Spleen (tissue), 11 donors: ENCODE data around the gene DTX3L. TPM values are rescaled to one million over a fixed set of nuclear protein-coding genes. Genes with fewer than 3 reads are reported as not detected.
A peak's percentile ranks its signal among the peaks of the same experiment; 100 is the strongest.

ENCODE experiments used
- DNase-seq: peaks from one replicate; pipeline ENCODE4 v3.0.0-alpha.2; 2020
- H3K27ac ChIP-seq, 8 donors: fragments of 200-600 bp; sonication (generic) in 7 of 8; 1 replicate in 4 of 8; 2 replicates in 4 of 8; pipeline versions ENCODE4 v1.5.0 to v1.8.0; 2016 to 2021; ENCODE audit warnings: inconsistent platforms in 4 of 8, mild to moderate bottlenecking in 4 of 8, moderate library complexity in 1 of 8
- H3K27me3 ChIP-seq, 7 donors: fragments of 200-600 bp; sonication (generic) in 6 of 7; replicated peaks in 1 of 7; 1 replicate in 4 of 7; 2 replicates in 3 of 7; pipeline versions ENCODE4 v1.5.0 to v1.8.0; 2016 to 2021; ENCODE audit warnings: inconsistent platforms in 3 of 7, mild to moderate bottlenecking in 1 of 7
- H3K36me3 ChIP-seq, 6 donors: fragments of 200-600 bp; sonication (generic) in 5 of 6; 1 replicate in 4 of 6; 2 replicates in 2 of 6; pipeline versions ENCODE4 v1.5.0 to v1.8.0; 2016 to 2021; ENCODE audit warnings: inconsistent platforms in 2 of 6
- H3K4me1 ChIP-seq, 6 donors: fragments of 200-600 bp; sonication (generic) in 5 of 6; 1 replicate in 3 of 6; 2 replicates in 3 of 6; pipeline versions ENCODE4 v1.5.0 to v1.8.0; 2016 to 2021; ENCODE audit warnings: inconsistent platforms in 3 of 6
- H3K4me3 ChIP-seq, 8 donors: fragments of 200-600 bp; sonication (generic) in 7 of 8; 1 replicate in 4 of 8; 2 replicates in 4 of 8; pipeline versions ENCODE4 v1.5.0 to v1.8.0; 2016 to 2021; ENCODE audit warnings: inconsistent platforms in 4 of 8, mild to moderate bottlenecking in 4 of 8, moderate library complexity in 2 of 8
- H3K9me3 ChIP-seq, 8 donors: fragments of 200-600 bp; sonication (generic) in 7 of 8; 1 replicate in 4 of 8; 2 replicates in 4 of 8; pipeline versions ENCODE4 v1.5.0 to v1.8.0; 2016 to 2021; ENCODE audit warnings: inconsistent platforms in 4 of 8
- POLR2A ChIP-seq, 3 donors: fragments of 450-650 bp; IDR thresholded peaks; one replicate each; pipeline ENCODE4 v1.5.1; 2017; ENCODE audit warnings: antibody characterized with exemption in 3 of 3, mild to moderate bottlenecking in 1 of 3
- POLR2AphosphoS5 ChIP-seq, 3 donors: sonication (generic); formaldehyde crosslinking; IDR thresholded peaks; one replicate each; pipeline ENCODE4 v1.5.1; 2017; ENCODE audit warnings: antibody characterized with exemption in 3 of 3
- WGBS, 5 donors: extraction: QIAGEN DNeasy Blood & Tissue Kit in 3 of 5; methylation state at CpG; one replicate each; pipeline versions ENCODE4 v1.1.5 to v1.1.7; 2013 to 2018; 5-methylcytosine and 5-hydroxymethylcytosine counted together
- intact Hi-C: fragments of 100-400 bp; cut with DNase I; formaldehyde crosslinking; loops from one replicate; pipeline ENCODE4 v1.15.0; 2023; ENCODE audit warnings: low total_unique reads
- polyA plus RNA-seq, 3 donors: library from polyadenylated mRNA; stranded (reverse); fragments of 200-250 nt; gene quantifications; one replicate each; pipeline ENCODE4 v1.2.1, GENCODE V29; 2013
- total RNA-seq, 7 donors: library from RNA; depleted of rRNA in 3 of 7; stranded (reverse); fragments of >200 nt in 3 of 7; fragmentation: NEBNext Ultra II Directional in 4 of 7; extraction: Animal tissue kit (Norgen Biotek cat#: 25700) in 4 of 7; gene quantifications; one replicate each; pipeline versions ENCODE4 v1.1.0 to v1.2.1, GENCODE V29; 2016 to 2021
- TF ChIP-seq, protein P1 (sequence below), 11 experiments: fragments of 200-600 bp in 7 of 11; fragments of 450-650 bp in 4 of 11; sonication (generic) in 4 of 11; IDR thresholded peaks in 8 of 11; conservative IDR thresholded peaks in 3 of 11; 1 replicate in 7 of 11; 2 replicates in 4 of 11; pipeline versions ENCODE4 v1.4.0 to v1.8.0; 2016 to 2021; ENCODE audit warnings: antibody characterized with exemption in 11 of 11, inconsistent platforms in 4 of 11, mild to moderate bottlenecking in 1 of 11
- donor health status: healthy with polysubstance abuse.
- donor health status: DM: no; HTN: no; CAD: no; lungs with moderate emphysema.
- donor health status: DM: no; HTN: no; CAD: no.
- donor health status: Bipolar disorder and iron deficiency.
- donor health status: healthy.
- donor health status: DM: no; HTN: no; CAD: no.
- donor health status: DM: yes; HTN: yes; CAD: no.

Gene DTX3L
- total and polyA plus RNA-seq, 10 donors, result 11.0 to 68.4 (median 63.3) TPM

DNA sequence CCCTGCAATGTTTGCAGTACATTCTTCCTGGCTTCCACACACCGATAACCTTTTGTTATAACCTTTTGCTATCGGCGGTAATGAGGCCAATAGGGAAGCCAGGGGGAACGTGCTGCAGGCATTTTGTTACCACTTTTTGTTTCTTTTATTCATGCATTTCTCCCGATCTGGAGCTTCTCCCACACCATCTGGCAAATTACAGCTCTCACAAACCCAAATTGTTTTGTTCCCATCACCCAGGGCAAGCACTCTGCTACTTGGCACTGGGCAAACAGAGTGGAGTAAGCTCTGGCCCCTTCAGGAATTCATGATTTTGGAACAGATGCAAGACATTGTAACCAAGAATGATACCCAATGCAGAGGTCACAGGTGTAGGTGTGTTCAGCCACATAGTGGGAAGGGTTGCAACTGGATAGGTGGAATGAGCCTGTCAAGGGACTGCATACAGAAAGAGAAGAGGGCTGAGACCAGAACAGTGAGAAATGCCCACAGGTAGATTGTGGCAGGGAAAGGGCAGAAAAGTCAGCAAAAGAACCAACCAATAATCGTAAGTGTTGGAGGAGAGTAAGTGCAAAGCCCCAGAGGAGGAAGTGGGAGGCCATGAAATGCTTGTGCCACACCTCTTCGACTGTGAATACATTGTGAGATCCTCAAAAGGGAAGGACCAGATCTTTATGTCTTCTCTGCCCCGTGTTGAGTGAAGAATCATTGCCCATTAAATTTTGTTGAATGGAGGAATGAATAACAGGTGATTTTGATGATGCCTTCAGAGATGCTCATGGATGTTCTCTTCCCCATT is 59.1 kb downstream of the DTX3L start:
- H3K4me1 ChIP-seq, result peaks cover 0 to 47% (median 18%) of the 10 kb centered on the region in 6 donors
- peak overlapping the region in 1 of 8 donors; percentile 12 for H3K27ac ChIP-seq
- H3K36me3 ChIP-seq, result peaks cover 0 to 86% (median 2%) of the 10 kb centered on the region in 6 donors
- TF ChIP-seq POLR2AphosphoS5 (IDR thresholded peaks at IDR 0.05), result no peak
- TF ChIP-seq, protein P1, sequence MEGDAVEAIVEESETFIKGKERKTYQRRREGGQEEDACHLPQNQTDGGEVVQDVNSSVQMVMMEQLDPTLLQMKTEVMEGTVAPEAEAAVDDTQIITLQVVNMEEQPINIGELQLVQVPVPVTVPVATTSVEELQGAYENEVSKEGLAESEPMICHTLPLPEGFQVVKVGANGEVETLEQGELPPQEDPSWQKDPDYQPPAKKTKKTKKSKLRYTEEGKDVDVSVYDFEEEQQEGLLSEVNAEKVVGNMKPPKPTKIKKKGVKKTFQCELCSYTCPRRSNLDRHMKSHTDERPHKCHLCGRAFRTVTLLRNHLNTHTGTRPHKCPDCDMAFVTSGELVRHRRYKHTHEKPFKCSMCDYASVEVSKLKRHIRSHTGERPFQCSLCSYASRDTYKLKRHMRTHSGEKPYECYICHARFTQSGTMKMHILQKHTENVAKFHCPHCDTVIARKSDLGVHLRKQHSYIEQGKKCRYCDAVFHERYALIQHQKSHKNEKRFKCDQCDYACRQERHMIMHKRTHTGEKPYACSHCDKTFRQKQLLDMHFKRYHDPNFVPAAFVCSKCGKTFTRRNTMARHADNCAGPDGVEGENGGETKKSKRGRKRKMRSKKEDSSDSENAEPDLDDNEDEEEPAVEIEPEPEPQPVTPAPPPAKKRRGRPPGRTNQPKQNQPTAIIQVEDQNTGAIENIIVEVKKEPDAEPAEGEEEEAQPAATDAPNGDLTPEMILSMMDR (IDR thresholded peaks at IDR 0.05 in 8 of 11, conservative IDR thresholded peaks at IDR 0.05 in 3 of 11), result no peak
- no peak for TF ChIP-seq POLR2A (IDR thresholded peaks at IDR 0.05)
- intact Hi-C loops, result no loop called here
- WGBS, 5 donors, result 74 to 86% (median 82%) methylated on average over 8 of the region's 8 CpGs
- H3K4me3 ChIP-seq, result no peak overlapping the region
- H3K9me3 ChIP-seq, result no peaks in the 10 kb centered on the region
- DNase-seq, result no peak
- no peaks in the 10 kb centered on the region for H3K27me3 ChIP-seq

Other genes starting within 250 kb of the DTX3L start
- gene CSTA, start 239.1 kb upstream of the DTX3L start, total RNA-seq, result 10 to 100 TPM in 4 of 7 donors, 1 to 10 TPM in 3; 6.4 to 21.1 (median 11.4) TPM
- gene CSTA, start 239.1 kb upstream of the DTX3L start, polyA plus RNA-seq, result 10 to 100 TPM; 20.1 to 46.1 (median 41.9) TPM
- 10 to 100 TPM; 18.4 to 24.9 (median 19.6) TPM for gene MIX23, start 181.1 kb upstream of the DTX3L start, total RNA-seq
- 10 to 100 TPM; 28.0 to 32.9 (median 28.2) TPM for gene MIX23, start 181.1 kb upstream of the DTX3L start, polyA plus RNA-seq
- 10 to 100 TPM in 6 of 7 donors, 1 to 10 TPM in 1; 9.3 to 36.9 (median 19.8) TPM for gene FAM162A, start 180.2 kb upstream of the DTX3L start, total RNA-seq
- gene FAM162A, start 180.2 kb upstream of the DTX3L start, polyA plus RNA-seq, result 10 to 100 TPM; 38.7 to 57.1 (median 50.4) TPM
- gene WDR5B, start 148.3 kb upstream of the DTX3L start, total RNA-seq, result 10 to 100 TPM in 1 of 7 donors, 1 to 10 TPM in 6; 4.7 to 12.3 (median 7.7) TPM
- gene WDR5B, start 148.3 kb upstream of the DTX3L start, polyA plus RNA-seq, result 1 to 10 TPM; 5.8 to 7.3 (median 6.4) TPM
- 10 to 100 TPM; 39.3 to 74.4 (median 61.0) TPM for gene KPNA1, start 49.4 kb upstream of the DTX3L start, total RNA-seq
- gene KPNA1, start 49.4 kb upstream of the DTX3L start, polyA plus RNA-seq, result 10 to 100 TPM in 1 of 3 donors, 1 to 10 TPM in 2; 8.5 to 10.4 (median 9.2) TPM
- 10 to 100 TPM; 56.9 to 72.6 (median 70.4) TPM for gene PARP9, start within 50 bp of the DTX3L start, total RNA-seq
- 10 to 100 TPM; 24.0 to 51.7 (median 27.6) TPM for gene PARP9, start within 50 bp of the DTX3L start, polyA plus RNA-seq
- gene PARP15, start 13.3 kb downstream of the DTX3L start, total RNA-seq, result 100 to 1,000 TPM in 1 of 7 donors, 10 to 100 TPM in 6; 59.3 to 114 (median 74.7) TPM
- gene PARP15, start 13.3 kb downstream of the DTX3L start, polyA plus RNA-seq, result 100 to 1,000 TPM in 1 of 3 donors, 10 to 100 TPM in 2; 63.3 to 128 (median 66.5) TPM
- gene PARP14, start 116.5 kb downstream of the DTX3L start, total RNA-seq, result 100 to 1,000 TPM; 123 to 187 (median 176) TPM
- gene PARP14, start 116.5 kb downstream of the DTX3L start, polyA plus RNA-seq, result 10 to 100 TPM; 17.4 to 43.5 (median 36.7) TPM
- 10 to 100 TPM; 17.8 to 42.9 (median 23.8) TPM for gene HSPBAP1, start 229.5 kb downstream of the DTX3L start, total RNA-seq
- gene HSPBAP1, start 229.5 kb downstream of the DTX3L start, polyA plus RNA-seq, result 10 to 100 TPM; 16.9 to 26.3 (median 17.0) TPM
- 10 to 100 TPM; 10.2 to 31.8 (median 16.7) TPM for gene SLC49A4, start 230.7 kb downstream of the DTX3L start, total RNA-seq
- 1 to 10 TPM; 1.3 to 1.5 (median 1.4) TPM for gene SLC49A4, start 230.7 kb downstream of the DTX3L start, polyA plus RNA-seq